ENCODE measurements around the gene VAV3. TPM values are rescaled to one million over a fixed set of nuclear protein-coding genes. Genes with fewer than 3 reads are reported as not detected.

The VAV3 gene
- polyA plus RNA-seq, 1 of the 3 experiments (the other 2 are of a cell fraction), result not detected

DNA sequence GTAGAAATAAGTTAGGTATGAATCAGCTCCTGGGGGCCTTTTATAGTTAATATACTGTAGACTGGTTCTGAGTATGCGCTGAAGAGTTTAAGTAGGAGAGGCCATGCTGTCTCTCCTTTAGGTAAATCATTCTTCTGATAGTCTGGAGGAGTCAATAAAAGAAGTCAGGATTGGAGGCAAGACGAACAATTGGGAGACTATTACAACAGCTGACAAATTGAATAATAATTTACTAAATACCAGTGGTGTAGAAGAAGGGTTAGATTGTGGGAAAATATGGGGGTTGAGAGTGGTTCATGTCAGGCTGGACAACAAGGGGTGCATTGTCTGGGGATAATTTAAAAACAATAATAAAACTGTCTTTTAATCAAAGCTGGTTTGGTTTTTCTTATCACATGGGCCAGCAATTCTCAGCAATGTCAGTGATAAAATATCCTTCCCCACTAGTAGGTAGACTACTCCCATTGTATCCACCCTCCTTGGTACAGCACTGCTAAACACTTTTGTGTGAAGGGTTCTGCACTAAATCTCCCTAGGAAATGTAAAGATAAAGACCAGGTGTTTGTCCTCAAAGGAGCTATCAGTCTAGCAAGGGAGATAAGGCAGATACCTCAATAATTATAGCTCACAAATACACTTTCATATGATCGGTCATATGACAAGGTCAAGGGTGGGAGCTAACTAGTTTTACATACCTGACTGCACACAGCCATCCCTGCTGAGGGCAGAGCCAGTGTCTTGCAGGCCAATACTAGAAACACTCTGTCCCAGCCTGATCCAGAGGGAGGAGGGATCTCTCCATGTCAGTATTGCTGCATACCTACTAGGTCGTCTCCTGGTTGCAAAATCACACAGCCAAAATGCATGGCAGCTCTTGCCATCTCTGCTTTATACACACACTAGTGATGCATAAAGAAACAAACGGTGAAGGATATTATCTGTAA, 299.7 kb downstream of the VAV3 start:
- Histone ChIP-seq H3K27ac (ENCODE audit: low read depth in 2 of 2, low read length in 1 of 2) (no peak overlapping the region), H2AFZ (ENCODE audit: low read depth) (no peak overlapping the region), H3K27me3 (ENCODE audit: insufficient read depth) (no peaks in the 10 kb centered on the region), H4K20me1 (ENCODE audit: insufficient read depth) (no peaks in the 10 kb centered on the region), H3K4me3 (ENCODE audit: low read depth in 2 of 2, low read length in 1 of 2) (no peak overlapping the region), H3K9me2 (no peaks in the 10 kb centered on the region), H3K4me1 (ENCODE audit: control insufficient read depth in 1 of 2, insufficient read depth in 2 of 2, low read depth in 1 of 2, low read length in 1 of 2) (peaks cover 0 to 6% of the 10 kb centered on the region in 2 experiments; a peak in 2 of 4 replicates), H3K9ac (no peak overlapping the region), H3K79me2 (ENCODE audit: insufficient read depth) (no peaks in the 10 kb centered on the region), H3K9me3 (no peaks in the 10 kb centered on the region), H3F3A (replicated peaks; ENCODE audit: insufficient read depth) (no peaks in the 10 kb centered on the region), H3K4me2 (no peak overlapping the region), H3K36me3 (replicated peaks in 1 of 2; ENCODE audit: control insufficient read depth in 1 of 2, insufficient read depth in 2 of 2, low read length in 1 of 2) (no peaks in the 10 kb centered on the region)
- 46% methylated on average over 5 of the region's 5 CpGs for WGBS (ENCODE audit: low lambda C conversion rate)
- ChIA-PET POLR2A (no interaction called here), CTCF (interaction anchor here (0.8 to 1.0 kb wide), 2 partner anchors 12 to 83 kb away, joined by 3 read pairs; no protein-coding TSS in a partner anchor)
- TF ChIP-seq YY1 (IDR thresholded peaks at IDR 0.05; ENCODE audit: low read depth), result no peak
- TF ChIP-seq TCF12 (IDR thresholded peaks at IDR 0.05), result no peak
- TF ChIP-seq USF2 (IDR thresholded peaks at IDR 0.05; ENCODE audit: borderline replicate concordance, low read depth, low read length), result no peak
- no peak for DNase-seq

DNA sequence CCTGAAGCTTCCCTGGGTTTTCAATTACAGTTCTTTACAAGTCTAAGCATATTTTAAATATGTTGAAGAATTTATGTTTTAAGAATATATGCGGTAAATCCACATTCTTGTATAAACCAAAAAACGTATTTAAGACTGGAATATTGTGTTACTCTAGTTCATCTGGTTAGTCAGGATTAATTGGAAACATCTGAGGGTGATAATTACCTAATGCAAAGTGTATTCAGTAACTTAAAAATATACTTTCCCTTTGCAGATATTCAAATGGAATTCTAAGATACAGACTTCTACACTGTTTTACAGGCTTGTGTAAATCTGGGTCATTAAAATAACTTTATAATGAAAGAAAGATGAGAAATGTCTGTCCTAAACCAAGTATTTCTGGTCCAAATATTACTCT, 302.0 kb downstream of the VAV3 start:
- H3K27ac ChIP-seq (ENCODE audit: low read depth in 2 of 2, low read length in 1 of 2), result no peak overlapping the region
- WGBS (ENCODE audit: low lambda C conversion rate), result 61% methylated on average over 2 of the region's 2 CpGs
- H3K4me1 ChIP-seq (ENCODE audit: control insufficient read depth in 1 of 2, insufficient read depth in 2 of 2, low read depth in 1 of 2, low read length in 1 of 2), result peaks cover 0 to 6% of the 10 kb centered on the region in 2 experiments; a peak in 2 of 4 replicates
- H4K20me1 ChIP-seq (ENCODE audit: insufficient read depth), result no peaks in the 10 kb centered on the region
- H3K4me2 ChIP-seq, result no peak overlapping the region
- ChIA-PET CTCF (interaction anchor here (0.8 kb wide), 1 partner anchor 10 kb away, joined by 3 read pairs; no protein-coding TSS in a partner anchor), POLR2A (no interaction called here)
- H3K9me3 ChIP-seq, result no peaks in the 10 kb centered on the region
- no peaks in the 10 kb centered on the region for H3K36me3 ChIP-seq (replicated peaks in 1 of 2; ENCODE audit: control insufficient read depth in 1 of 2, insufficient read depth in 2 of 2, low read length in 1 of 2)
- TF ChIP-seq USF2 (IDR thresholded peaks at IDR 0.05; ENCODE audit: borderline replicate concordance, low read depth, low read length) (no peak), YY1 (IDR thresholded peaks at IDR 0.05; ENCODE audit: low read depth) (no peak), JUND (IDR thresholded peaks at IDR 0.05) (no peak), NFIC (IDR thresholded peaks at IDR 0.05; ENCODE audit: borderline replicate concordance) (no peak), MXI1 (IDR thresholded peaks at IDR 0.05; ENCODE audit: low read depth, low read length) (no peak), RXRA (IDR thresholded peaks at IDR 0.05; ENCODE audit: borderline replicate concordance, low read depth) (no peak), FOXM1 (IDR thresholded peaks at IDR 0.05; ENCODE audit: low read depth) (no peak), MEF2A (IDR thresholded peaks at IDR 0.05; ENCODE audit: borderline replicate concordance, low read depth) (no peak), RCOR1 (IDR thresholded peaks at IDR 0.05; ENCODE audit: low read length) (no peak), CTCF (IDR thresholded peaks at IDR 0.05) (no peak), EZH2phosphoT487 (IDR thresholded peaks at IDR 0.05; ENCODE audit: borderline replicate concordance, low read depth) (no peak), POLR2AphosphoS5 (IDR thresholded peaks at IDR 0.05; ENCODE audit: low read depth, low read length) (no peak), REST (IDR thresholded peaks at IDR 0.05; ENCODE audit: low read depth, low read length) (no peak), FOXJ3 (CRISPR knock-in tag; IDR thresholded peaks at IDR 0.05) (no peak), NRF1 (IDR thresholded peaks at IDR 0.05; ENCODE audit: low read depth, low read length) (no peak), FOSL2 (IDR thresholded peaks at IDR 0.05; ENCODE audit: borderline replicate concordance, low read depth) (no peak), EP300 (IDR thresholded peaks at IDR 0.05; ENCODE audit: borderline replicate concordance in 1 of 2, low read depth in 1 of 2, low read length in 1 of 2) (no peak), GABPA (IDR thresholded peaks at IDR 0.05; ENCODE audit: low read depth) (no peak)
- H3F3A ChIP-seq (replicated peaks; ENCODE audit: insufficient read depth), result no peaks in the 10 kb centered on the region
- no peak overlapping the region for H3K4me3 ChIP-seq (ENCODE audit: low read depth in 2 of 2, low read length in 1 of 2)
- no peaks in the 10 kb centered on the region for H3K27me3 ChIP-seq (ENCODE audit: insufficient read depth)
- no peaks in the 10 kb centered on the region for H3K9me2 ChIP-seq
- no peaks in the 10 kb centered on the region for H3K79me2 ChIP-seq (ENCODE audit: insufficient read depth)
- DNase-seq, result no peak
- no peak overlapping the region for H3K9ac ChIP-seq
- no peak overlapping the region for H2AFZ ChIP-seq (ENCODE audit: low read depth)
